Measurements from ENCODE around the gene PRDM9.
"Not testable (repeated sequence)": the region's sequence is repeated elsewhere in the genome, so short reads cannot be mapped to it uniquely, and the experiment has no call there.

PRDM9 gene

DNA sequence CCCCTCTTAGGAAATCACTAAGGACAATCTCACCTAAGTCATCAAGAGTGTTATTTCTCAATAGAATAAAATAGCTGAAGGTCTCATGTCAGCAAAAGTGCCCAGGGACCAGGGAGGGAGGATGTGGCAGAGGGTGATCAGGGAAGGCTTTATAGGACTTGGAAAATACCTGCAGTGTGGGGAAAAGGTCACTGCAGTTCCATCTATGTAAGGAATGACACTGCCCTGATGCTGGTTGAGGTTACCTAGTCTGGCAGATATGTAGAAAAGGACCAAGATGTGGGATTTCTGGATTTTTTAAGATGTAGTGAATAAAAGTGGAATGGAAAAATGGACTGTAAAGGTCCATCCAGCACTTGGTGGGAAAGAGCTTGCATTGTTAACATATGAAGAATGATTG is 18.3 kb downstream of the PRDM9 start:
- DNase-seq (ENCODE audit: low read depth, low spot score), result no peak
- no peak overlapping the region for H3K4me3 ChIP-seq (ENCODE audit: low read length)

DNA sequence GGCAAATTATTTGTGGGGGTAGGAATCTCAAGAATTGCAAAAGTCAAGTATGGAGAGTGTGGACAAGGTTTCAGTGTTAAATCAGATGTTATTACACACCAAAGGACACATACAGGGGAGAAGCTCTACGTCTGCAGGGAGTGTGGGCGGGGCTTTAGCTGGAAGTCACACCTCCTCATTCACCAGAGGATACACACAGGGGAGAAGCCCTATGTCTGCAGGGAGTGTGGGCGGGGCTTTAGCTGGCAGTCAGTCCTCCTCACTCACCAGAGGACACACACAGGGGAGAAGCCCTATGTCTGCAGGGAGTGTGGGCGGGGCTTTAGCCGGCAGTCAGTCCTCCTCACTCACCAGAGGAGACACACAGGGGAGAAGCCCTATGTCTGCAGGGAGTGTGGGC is 19.2 kb downstream of the PRDM9 start:
- not testable (repeated sequence) for H3K4me3 ChIP-seq (ENCODE audit: low read length)

DNA sequence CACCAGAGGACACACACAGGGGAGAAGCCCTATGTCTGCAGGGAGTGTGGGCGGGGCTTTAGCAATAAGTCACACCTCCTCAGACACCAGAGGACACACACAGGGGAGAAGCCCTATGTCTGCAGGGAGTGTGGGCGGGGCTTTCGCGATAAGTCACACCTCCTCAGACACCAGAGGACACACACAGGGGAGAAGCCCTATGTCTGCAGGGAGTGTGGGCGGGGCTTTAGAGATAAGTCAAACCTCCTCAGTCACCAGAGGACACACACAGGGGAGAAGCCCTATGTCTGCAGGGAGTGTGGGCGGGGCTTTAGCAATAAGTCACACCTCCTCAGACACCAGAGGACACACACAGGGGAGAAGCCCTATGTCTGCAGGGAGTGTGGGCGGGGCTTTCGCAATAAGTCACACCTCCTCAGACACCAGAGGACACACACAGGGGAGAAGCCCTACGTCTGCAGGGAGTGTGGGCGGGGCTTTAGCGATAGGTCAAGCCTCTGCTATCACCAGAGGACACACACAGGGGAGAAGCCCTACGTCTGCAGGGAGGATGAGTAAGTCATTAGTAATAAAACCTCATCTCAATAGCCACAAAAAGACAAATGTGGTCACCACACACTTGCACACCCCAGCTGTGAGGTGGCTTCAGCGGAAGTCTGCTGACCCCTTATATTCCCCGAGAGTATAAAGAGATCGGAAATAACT is 20.0 kb downstream of the PRDM9 start:
- DNase-seq (ENCODE audit: low read depth, low spot score), result peak; percentile 23
- not testable (repeated sequence) for H3K4me3 ChIP-seq (ENCODE audit: low read length)

More for the DNA sequence above, 19.2 kb downstream of the PRDM9 start:
- DNase-seq (ENCODE audit: low read depth, low spot score), result peak; percentile 26

DNA sequence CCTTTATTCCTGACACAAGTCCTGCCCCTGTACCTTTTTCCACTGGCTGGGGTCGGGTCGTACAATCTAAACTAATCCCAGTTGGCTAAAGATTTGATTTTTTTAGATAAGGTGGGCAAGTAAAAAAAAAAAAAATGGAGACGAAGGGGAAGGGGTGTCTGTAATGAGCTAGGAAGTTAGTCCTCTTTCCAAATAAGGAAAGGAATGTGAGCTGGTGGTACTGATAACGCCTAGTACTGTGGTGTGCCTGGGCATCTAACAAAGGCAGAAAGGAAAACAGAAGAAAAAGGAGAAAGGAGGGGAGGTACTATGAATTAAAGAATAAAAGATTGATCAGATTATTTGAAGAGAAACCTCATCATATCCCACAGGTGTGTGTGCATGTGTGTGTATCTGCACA is 21.3 kb downstream of the PRDM9 start:
- H3K4me3 ChIP-seq (ENCODE audit: low read length), result no peak overlapping the region
- no peak for DNase-seq (ENCODE audit: low read depth, low spot score)

DNA sequence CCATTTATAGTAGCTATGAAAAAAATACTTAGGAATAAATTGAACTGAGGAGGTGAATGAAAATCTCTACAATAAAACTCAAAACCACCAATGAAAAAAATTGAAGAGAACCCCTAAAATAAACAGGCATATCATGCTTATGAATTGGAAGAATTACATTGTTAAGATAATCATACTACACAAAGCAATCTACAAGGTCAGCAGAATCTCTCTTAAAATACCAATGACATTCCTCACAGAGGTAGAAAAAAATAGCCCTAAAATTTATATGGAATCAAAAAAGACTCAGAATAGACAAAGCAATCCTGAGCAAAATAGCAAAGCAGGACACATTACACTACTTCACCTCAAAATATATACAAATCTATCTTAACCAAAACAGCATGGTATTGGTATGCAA is 23.2 kb downstream of the PRDM9 start:
- DNase-seq (ENCODE audit: low read depth, low spot score), result no peak
- H3K4me3 ChIP-seq (ENCODE audit: low read length), result no peak overlapping the region

DNA sequence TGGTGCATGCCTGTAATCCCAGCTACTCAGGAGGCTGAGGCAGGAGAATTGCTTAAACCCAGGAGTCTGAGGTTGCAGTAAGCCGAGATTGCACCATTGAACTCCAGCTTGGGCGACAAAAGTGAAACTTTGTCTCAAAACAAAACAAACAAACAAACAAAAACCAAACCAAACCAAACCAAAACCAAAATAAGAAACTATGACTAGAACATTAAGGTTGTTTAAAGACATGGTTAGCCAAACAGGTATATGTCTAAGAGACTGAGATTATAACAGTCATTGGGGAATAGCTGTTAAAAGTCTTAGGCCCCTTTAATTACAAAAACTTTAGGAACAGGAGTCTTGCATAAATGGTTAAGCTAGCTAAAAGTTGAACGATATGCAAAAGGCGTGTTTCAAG is 63.6 kb downstream of the PRDM9 start:
- no peak for DNase-seq (ENCODE audit: low read depth, low spot score)
- H3K4me3 ChIP-seq (ENCODE audit: low read length), result no peak overlapping the region
